K562 (cell line): ENCODE measurements around the gene NOXRED1. TPM values are rescaled to one million over a fixed set of nuclear protein-coding genes. Genes with fewer than 3 reads are reported as not detected.

Experiments used
- ELF1 ChIP-seq: fragments of 200-800 bp; sonication (Bioruptor generic); IDR thresholded peaks from 2 replicates; pipeline ENCODE4 v1.6.1; 2016; ENCODE audit warnings: missing genetic modification characterization, missing compliant biosample characterization
- ESRRB ChIP-seq: fragments of 250-450 bp; sonication (Bioruptor Pico); IDR thresholded peaks from 2 replicates; pipeline ENCODE4 v1.5.0; 2020; ENCODE audit warnings: mild to moderate bottlenecking, moderate library complexity, borderline replicate concordance
- GABPB2 ChIP-seq: fragments of 250-450 bp; sonication (Bioruptor Pico); conservative IDR thresholded peaks from 2 replicates; pipeline ENCODE4 v1.5.1; 2021; ENCODE audit warnings: mild to moderate bottlenecking
- HDAC2 ChIP-seq: fragments of 450-650 bp; IDR thresholded peaks from 2 replicates; pipeline ENCODE4 v1.6.1; 2016; ENCODE audit warnings: mild to moderate bottlenecking
- HNRNPH1 ChIP-seq: fragments of 200-400 bp; formaldehyde crosslinking; optimal IDR thresholded peaks from 2 replicates; pipeline ENCODE3; 2017; ENCODE audit warnings: low read depth, mild to moderate bottlenecking, low read length, moderate library complexity
- JUNB ChIP-seq: fragments of 450-650 bp; formaldehyde crosslinking; conservative IDR thresholded peaks from 2 replicates; pipeline ENCODE4 v1.4.0; 2020; ENCODE audit warnings: mild to moderate bottlenecking
- NCOA2 ChIP-seq, 2 experiments: fragments of 450-650 bp; IDR thresholded peaks; 2 replicates each; pipeline ENCODE4 v1.6.1; 2018; ENCODE audit warnings: mild to moderate bottlenecking in 2 of 2, moderate library complexity in 1 of 2; ENCODE audit not compliant: partially characterized antibody in 2 of 2
- NCOR1 ChIP-seq: fragments of 450-650 bp; IDR thresholded peaks from 2 replicates; pipeline ENCODE4 v1.6.1; 2016; ENCODE audit warnings: mild to moderate bottlenecking, moderate library complexity
- SPI1 ChIP-seq: IDR thresholded peaks from 2 replicates; pipeline ENCODE4 v1.6.1; 2011; ENCODE audit warnings: low read depth, low read length, control low read depth, borderline replicate concordance
- TBP ChIP-seq: optimal IDR thresholded peaks from 2 replicates; pipeline ENCODE3; 2011; ENCODE audit warnings: low read depth, low read length, improper control_type of control experiment
- YBX1 ChIP-seq: fragments of 450-650 bp; IDR thresholded peaks from 2 replicates; pipeline ENCODE4 v1.7.1; 2016; ENCODE audit warnings: mild to moderate bottlenecking
- ZNF444 ChIP-seq: fragments of 250-450 bp; sonication (Bioruptor Pico); IDR thresholded peaks from 2 replicates; pipeline ENCODE4 v1.4.0; 2020; ENCODE audit warnings: mild to moderate bottlenecking, moderate library complexity
- ZNF707 ChIP-seq: fragments of 250-450 bp; sonication (Bioruptor Pico); conservative IDR thresholded peaks from 2 replicates; pipeline ENCODE4 v1.8.0; 2022; ENCODE audit warnings: inconsistent platforms, mild to moderate bottlenecking, moderate library complexity
- polyA plus RNA-seq, 8 experiments: library from polyadenylated mRNA; depleted of rRNA in 4 of 8; stranded (reverse) in 5 of 8; unstranded in 3 of 8; fragments of >200 nt; fragmentation: Nextera tagmentation in 2 of 8; fragmentation: Illumina TruSeq in 1 of 8; extraction: Ambion mirVana in 2 of 8; extraction: Trizol in 1 of 8; gene quantifications; 2 replicates each; pipeline versions ENCODE4 v1.2.1 to v1.2.3, GENCODE V29; 2011 to 2014; ENCODE audit warnings: inconsistent platforms in 1 of 8, missing spikeins in 1 of 8
- total RNA-seq, 7 experiments: library from RNA; depleted of rRNA in 6 of 7; stranded (reverse); fragments of >200 nt in 6 of 7; fragmentation: Illumina TruSeq in 2 of 7; extraction: Trizol in 2 of 7; gene quantifications; 2 replicates each; pipeline versions ENCODE4 v1.2.1 to v1.2.3, GENCODE V29; 2011 to 2021; ENCODE audit warnings: low replicate concordance in 1 of 7
- TF ChIP-seq, protein P1 (sequence below): fragments of 200-800 bp; sonication (Bioruptor generic); IDR thresholded peaks from 2 replicates; pipeline ENCODE4 v1.6.1; 2016; ENCODE audit warnings: missing genetic modification characterization, missing compliant biosample characterization
- TF ChIP-seq, protein P2 (sequence below): fragments of 450-650 bp; IDR thresholded peaks from 2 replicates; pipeline ENCODE4 v1.6.1; 2016; ENCODE audit warnings: borderline replicate concordance
- TF ChIP-seq, protein P3 (sequence below), 2 experiments: IDR thresholded peaks; 2 replicates each; pipeline ENCODE4 v1.6.1; 2011; ENCODE audit warnings: borderline replicate concordance in 1 of 2, control low read depth in 1 of 2, low read depth in 1 of 2, low read length in 1 of 2, mild to moderate bottlenecking in 1 of 2, mixed read lengths in 1 of 2, moderate library complexity in 1 of 2; ENCODE audit not compliant: insufficient read depth in 1 of 2, insufficient read length in 1 of 2, poor library complexity in 1 of 2, severe bottlenecking in 1 of 2; ENCODE audit errors: extremely low read depth in 1 of 2
- TF ChIP-seq, protein P4 (sequence below): fragments of 200-400 bp; formaldehyde crosslinking; IDR thresholded peaks from 2 replicates; pipeline ENCODE4 v1.6.1; 2017; ENCODE audit warnings: mild to moderate bottlenecking, low read depth, low read length, moderate library complexity
- TF ChIP-seq, protein P5 (sequence below): sonication (generic); formaldehyde crosslinking; IDR thresholded peaks from 2 replicates; pipeline ENCODE4 v1.9.0; 2022; ENCODE audit warnings: mild to moderate bottlenecking, missing genetic modification reagents

NOXRED1 gene
- total and polyA plus RNA-seq, 9 of the 15 experiments (the other 6 are each of a cell fraction or from before 2014, with no cell fraction given): 0.15 to 0.85 (median 0.30) TPM

DNA sequence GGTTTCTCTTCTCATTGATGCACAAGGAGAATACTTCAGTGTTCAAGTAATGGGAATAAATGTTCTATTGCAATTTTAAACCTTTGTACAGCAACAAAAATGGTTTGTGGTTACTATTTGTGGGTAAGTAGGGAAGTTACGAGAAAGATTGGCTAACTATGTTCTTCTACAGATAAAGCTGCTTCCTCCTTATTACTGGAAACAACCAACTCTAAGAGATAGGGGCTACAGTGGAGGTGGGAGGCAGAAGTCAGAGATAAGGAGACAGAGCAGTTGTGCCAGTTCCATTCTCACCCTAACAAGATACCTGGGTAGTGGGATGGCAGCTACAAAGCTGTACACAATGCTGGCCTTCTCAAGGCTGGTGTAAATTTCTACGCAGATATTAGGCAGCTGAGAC is 16.2 kb downstream of the NOXRED1 start (continued):
- TF ChIP-seq, protein P1, sequence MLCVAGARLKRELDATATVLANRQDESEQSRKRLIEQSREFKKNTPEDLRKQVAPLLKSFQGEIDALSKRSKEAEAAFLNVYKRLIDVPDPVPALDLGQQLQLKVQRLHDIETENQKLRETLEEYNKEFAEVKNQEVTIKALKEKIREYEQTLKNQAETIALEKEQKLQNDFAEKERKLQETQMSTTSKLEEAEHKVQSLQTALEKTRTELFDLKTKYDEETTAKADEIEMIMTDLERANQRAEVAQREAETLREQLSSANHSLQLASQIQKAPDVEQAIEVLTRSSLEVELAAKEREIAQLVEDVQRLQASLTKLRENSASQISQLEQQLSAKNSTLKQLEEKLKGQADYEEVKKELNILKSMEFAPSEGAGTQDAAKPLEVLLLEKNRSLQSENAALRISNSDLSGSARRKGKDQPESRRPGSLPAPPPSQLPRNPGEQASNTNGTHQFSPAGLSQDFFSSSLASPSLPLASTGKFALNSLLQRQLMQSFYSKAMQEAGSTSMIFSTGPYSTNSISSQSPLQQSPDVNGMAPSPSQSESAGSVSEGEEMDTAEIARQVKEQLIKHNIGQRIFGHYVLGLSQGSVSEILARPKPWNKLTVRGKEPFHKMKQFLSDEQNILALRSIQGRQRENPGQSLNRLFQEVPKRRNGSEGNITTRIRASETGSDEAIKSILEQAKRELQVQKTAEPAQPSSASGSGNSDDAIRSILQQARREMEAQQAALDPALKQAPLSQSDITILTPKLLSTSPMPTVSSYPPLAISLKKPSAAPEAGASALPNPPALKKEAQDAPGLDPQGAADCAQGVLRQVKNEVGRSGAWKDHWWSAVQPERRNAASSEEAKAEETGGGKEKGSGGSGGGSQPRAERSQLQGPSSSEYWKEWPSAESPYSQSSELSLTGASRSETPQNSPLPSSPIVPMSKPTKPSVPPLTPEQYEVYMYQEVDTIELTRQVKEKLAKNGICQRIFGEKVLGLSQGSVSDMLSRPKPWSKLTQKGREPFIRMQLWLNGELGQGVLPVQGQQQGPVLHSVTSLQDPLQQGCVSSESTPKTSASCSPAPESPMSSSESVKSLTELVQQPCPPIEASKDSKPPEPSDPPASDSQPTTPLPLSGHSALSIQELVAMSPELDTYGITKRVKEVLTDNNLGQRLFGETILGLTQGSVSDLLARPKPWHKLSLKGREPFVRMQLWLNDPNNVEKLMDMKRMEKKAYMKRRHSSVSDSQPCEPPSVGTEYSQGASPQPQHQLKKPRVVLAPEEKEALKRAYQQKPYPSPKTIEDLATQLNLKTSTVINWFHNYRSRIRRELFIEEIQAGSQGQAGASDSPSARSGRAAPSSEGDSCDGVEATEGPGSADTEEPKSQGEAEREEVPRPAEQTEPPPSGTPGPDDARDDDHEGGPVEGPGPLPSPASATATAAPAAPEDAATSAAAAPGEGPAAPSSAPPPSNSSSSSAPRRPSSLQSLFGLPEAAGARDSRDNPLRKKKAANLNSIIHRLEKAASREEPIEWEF (CRISPR knock-in tag): no peak
- no peak for TF ChIP-seq HDAC2
- TF ChIP-seq YBX1: no peak
- TF ChIP-seq ESRRB (CRISPR knock-in tag): no peak
- TF ChIP-seq JUNB: no peak
- peak; percentile 17; the same call in 1 of the 2 replicates for TF ChIP-seq SPI1
- TF ChIP-seq, protein P2, sequence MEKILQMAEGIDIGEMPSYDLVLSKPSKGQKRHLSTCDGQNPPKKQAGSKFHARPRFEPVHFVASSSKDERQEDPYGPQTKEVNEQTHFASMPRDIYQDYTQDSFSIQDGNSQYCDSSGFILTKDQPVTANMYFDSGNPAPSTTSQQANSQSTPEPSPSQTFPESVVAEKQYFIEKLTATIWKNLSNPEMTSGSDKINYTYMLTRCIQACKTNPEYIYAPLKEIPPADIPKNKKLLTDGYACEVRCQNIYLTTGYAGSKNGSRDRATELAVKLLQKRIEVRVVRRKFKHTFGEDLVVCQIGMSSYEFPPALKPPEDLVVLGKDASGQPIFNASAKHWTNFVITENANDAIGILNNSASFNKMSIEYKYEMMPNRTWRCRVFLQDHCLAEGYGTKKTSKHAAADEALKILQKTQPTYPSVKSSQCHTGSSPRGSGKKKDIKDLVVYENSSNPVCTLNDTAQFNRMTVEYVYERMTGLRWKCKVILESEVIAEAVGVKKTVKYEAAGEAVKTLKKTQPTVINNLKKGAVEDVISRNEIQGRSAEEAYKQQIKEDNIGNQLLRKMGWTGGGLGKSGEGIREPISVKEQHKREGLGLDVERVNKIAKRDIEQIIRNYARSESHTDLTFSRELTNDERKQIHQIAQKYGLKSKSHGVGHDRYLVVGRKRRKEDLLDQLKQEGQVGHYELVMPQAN: no peak
- TF ChIP-seq GABPB2 (CRISPR knock-in tag): no peak
- 0 out of 2 replicates have a peak, but pooled peaks have one; percentile 3 for TF ChIP-seq NCOR1
- TF ChIP-seq, protein P3, sequence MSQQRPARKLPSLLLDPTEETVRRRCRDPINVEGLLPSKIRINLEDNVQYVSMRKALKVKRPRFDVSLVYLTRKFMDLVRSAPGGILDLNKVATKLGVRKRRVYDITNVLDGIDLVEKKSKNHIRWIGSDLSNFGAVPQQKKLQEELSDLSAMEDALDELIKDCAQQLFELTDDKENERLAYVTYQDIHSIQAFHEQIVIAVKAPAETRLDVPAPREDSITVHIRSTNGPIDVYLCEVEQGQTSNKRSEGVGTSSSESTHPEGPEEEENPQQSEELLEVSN (IDR thresholded peaks at IDR 0.05; ENCODE audit: borderline replicate concordance in 1 of 2, extremely low read depth in 1 of 2, insufficient read depth in 1 of 2, insufficient read length in 1 of 2, low read depth in 1 of 2, low read length in 1 of 2, poor library complexity in 1 of 2, severe bottlenecking in 1 of 2): no peak
- no peak for TF ChIP-seq ELF1 (tag)
- TF ChIP-seq ZNF707 (CRISPR knock-in tag): no peak
- no peak for TF ChIP-seq TBP
- no peak for TF ChIP-seq NCOA2 (IDR thresholded peaks at IDR 0.05; ENCODE audit: partially characterized antibody in 2 of 2)
- no peak for TF ChIP-seq HNRNPH1
- TF ChIP-seq, protein P4, sequence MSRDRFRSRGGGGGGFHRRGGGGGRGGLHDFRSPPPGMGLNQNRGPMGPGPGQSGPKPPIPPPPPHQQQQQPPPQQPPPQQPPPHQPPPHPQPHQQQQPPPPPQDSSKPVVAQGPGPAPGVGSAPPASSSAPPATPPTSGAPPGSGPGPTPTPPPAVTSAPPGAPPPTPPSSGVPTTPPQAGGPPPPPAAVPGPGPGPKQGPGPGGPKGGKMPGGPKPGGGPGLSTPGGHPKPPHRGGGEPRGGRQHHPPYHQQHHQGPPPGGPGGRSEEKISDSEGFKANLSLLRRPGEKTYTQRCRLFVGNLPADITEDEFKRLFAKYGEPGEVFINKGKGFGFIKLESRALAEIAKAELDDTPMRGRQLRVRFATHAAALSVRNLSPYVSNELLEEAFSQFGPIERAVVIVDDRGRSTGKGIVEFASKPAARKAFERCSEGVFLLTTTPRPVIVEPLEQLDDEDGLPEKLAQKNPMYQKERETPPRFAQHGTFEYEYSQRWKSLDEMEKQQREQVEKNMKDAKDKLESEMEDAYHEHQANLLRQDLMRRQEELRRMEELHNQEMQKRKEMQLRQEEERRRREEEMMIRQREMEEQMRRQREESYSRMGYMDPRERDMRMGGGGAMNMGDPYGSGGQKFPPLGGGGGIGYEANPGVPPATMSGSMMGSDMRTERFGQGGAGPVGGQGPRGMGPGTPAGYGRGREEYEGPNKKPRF: no peak
- TF ChIP-seq, protein P5, sequence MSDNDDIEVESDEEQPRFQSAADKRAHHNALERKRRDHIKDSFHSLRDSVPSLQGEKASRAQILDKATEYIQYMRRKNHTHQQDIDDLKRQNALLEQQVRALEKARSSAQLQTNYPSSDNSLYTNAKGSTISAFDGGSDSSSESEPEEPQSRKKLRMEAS (CRISPR knock-in tag): no peak
- TF ChIP-seq ZNF444 (CRISPR knock-in tag): no peak
